GM19193 (cell line): ENCODE results near the gene RCC1.

Experiments used
- POLR2A ChIP-seq: IDR thresholded peaks from 4 replicates; pipeline ENCODE4 v1.6.1; 2011; ENCODE audit not compliant: insufficient read depth, insufficient read length; ENCODE audit errors: extremely low read depth

Gene RCC1

GRCh38 chr1:28509705-28510272 lies 3.9 kb downstream of the RCC1 start:
- no peak for TF ChIP-seq POLR2A

- peak; percentile 89 for TF ChIP-seq POLR2A
These were observed 4.6 kb downstream of the RCC1 start for GRCh38 chr1:28510273-28510969.

GRCh38 chr1:28510970-28511440 lies 5.2 kb downstream of the RCC1 start:
- TF ChIP-seq POLR2A = peak; percentile 3

- peak; percentile 64 for TF ChIP-seq POLR2A
These were observed 6.3 kb downstream of the RCC1 start for GRCh38 chr1:28512058-28512611.

- TF ChIP-seq POLR2A = no peak
These were observed 10.7 kb downstream of the RCC1 start for GRCh38 chr1:28516518-28516956.

- no peak for TF ChIP-seq POLR2A
These were observed 11.8 kb downstream of the RCC1 start for GRCh38 chr1:28517649-28517999.

GRCh38 chr1:28518000-28518744 lies 12.3 kb downstream of the RCC1 start:
- peak; percentile 76 for TF ChIP-seq POLR2A

- no peak for TF ChIP-seq POLR2A
These were observed 13.0 kb downstream of the RCC1 start for GRCh38 chr1:28518745-28519341.

GRCh38 chr1:28519946-28520725 lies 14.3 kb downstream of the RCC1 start:
- no peak for TF ChIP-seq POLR2A

GRCh38 chr1:28521502-28522164 lies 15.8 kb downstream of the RCC1 start:
- no peak for TF ChIP-seq POLR2A

GRCh38 chr1:28526886-28527285 lies 21.0 kb downstream of the RCC1 start:
- no peak for TF ChIP-seq POLR2A

- TF ChIP-seq POLR2A = no peak
These were observed 24.6 kb downstream of the RCC1 start for GRCh38 chr1:28530456-28530855.

GRCh38 chr1:28534671-28535070 lies 28.8 kb downstream of the RCC1 start:
- TF ChIP-seq POLR2A = no peak

GRCh38 chr1:28535180-28535579 lies 29.3 kb downstream of the RCC1 start:
- no peak for TF ChIP-seq POLR2A
